Hepatic stellate cell (primary cell): ENCODE measurements around the gene HAUS6.
"Not testable (repeated sequence)": the region's sequence is repeated elsewhere in the genome, so short reads cannot be mapped to it uniquely, and the experiment has no call there.

ENCODE experiments used
- DNase-seq: peaks from one replicate; pipeline ENCODE4 v3.0.0; 2011; ENCODE audit warnings: low spot score

Gene HAUS6

DNA sequence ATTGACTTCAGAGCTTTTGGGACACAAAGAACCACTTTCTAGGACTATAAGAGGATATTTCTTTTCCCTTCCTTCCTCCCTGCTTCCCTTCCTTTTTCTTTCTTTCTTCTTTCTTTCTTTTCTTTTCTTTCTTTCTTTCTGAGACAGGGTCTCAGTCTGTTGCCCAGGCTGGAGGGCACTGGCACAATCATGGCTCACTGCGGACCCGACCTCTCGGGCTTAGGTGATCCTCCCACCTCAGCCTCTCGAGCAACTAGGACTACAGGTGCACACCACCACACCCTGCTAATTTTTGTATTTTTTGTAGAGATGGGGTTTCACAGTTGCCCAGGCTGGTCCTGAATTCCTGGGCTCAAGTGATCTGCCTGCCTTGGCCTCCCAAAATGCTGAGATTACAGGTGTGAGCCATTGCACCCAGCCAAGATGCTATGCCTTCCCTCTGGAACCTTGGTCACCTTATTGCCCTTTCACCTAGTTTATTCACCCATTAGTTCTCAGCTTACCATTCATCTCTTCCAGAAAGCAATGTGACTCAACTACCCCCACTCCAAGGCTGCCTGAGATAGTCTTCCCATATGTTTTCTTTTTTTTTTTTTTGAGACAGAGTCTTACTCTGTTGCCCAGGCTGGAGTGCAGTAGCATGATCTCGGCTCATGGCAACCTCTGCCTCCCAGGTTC, 14.5 kb upstream of the HAUS6 start:
- DNase-seq: no peak

DNA sequence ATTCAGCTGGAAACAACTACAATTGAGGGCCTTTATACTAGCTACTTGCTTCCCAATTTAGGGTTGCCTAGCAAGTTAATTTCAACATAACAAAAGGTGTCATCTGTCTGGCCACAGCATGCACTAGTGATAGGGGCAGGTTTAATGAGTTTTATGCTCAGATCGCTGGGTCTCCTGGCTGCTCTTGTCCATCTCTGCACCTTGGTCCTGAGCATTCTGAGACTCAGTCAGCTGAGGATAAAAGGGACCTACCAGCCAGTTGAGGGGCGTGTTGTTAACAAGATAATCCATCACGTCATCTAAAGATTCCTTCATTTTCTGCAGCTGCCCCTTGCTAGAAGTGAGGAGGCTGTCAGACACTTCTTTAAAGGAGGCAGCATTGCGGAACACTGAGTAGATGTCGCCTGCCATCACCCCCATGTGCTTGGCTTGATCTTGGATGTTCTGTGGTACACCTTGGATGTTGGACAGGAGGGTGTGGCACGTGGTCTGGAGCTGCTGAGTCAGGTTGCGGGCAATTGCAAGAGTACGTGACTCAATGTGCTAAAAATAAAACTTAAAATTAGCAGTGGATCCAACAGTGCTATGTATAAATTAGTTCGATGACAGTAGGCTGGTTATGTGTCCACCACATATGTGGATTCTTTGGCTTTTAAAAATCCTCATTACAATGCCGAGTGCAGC, 13.5 kb upstream of the HAUS6 start:
- no peak for DNase-seq

DNA sequence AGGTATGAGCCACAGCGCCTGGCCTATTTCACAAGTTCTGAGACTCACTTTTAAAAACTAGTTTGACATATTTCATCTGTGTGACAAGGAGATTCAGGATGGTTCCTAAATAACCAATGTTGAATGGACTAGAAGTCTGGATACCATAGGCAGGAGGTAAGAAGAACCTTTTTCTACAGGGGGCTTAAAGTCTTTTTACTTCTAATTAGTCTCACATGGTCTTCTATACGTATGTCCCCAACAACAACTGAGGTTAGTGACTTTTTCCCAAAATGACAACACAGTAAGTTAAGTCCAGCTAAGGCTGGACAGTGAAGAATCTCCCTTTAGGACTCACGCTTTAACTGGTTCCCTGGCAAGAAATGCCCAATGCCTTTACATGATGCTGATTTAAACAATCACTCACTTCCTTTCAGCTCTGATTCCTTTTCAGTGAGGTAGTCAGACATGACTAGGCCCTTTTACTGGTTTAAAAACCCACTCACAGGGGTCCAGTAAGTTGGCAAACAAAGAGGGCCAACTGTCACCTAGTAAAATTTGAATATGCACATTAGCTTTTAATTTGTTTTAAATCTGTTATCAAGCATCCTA, 12.1 kb upstream of the HAUS6 start:
- no peak for DNase-seq

DNA sequence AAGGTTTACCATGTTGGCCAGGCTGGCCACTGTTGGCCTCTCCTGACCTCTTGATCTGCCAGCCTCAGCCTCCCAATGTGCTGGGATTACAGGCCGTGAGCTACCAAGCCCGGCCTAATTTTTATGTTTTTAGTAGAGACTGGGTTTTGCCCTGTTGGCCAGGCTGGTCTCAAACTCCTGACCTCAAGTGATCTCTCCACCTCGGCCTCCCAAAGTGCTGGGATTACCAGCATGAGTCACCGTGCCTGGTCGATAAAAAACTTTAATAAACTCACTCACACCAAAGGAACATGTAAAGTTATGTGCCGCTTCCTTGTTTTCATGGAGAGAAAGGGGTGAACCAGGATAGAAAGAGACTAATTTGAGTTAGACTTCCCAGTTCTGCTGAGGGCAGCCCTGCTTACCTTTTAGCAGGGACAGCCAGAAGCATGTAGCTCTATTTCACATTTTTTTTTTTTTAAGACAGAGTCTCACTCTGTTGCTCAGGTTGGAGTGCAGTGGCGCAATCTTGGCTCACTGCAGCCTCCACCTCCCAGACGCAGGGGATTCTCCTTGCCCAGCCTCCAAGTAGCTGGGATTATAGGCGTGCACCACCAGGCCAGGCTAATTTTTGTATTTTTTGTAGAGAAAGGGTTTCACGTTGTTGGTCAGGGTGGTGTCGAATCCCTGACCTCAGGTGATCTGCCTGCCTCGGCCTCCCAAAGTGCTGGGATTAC, 11.4 kb upstream of the HAUS6 start:
- DNase-seq: no peak

DNA sequence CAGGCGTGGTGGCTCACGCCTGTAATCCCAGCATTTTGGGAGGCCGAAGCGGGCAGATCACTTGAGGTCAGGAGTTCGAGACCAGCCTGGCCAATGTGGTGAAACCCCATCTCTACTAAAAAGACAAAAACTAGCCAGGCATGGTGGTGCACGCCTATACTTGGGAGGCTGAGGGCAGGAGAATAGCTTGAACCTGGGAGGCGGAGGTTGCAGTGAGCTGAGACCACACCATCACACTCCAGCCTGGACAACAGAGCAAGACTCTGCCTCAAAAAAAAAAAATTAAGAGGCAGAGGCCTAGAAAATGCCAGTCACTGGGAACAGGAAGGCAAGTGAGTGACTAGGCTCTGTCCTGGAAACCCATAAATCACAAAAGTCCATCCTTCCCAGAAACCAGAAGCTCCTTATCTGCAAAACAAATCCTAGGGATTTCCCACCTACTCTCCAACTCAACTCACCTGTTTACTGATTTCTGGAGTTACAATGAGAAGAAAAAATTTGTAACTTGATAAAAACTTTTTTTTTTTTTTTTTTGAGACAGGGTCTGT, 10.4 kb upstream of the HAUS6 start:
- DNase-seq: not testable (repeated sequence)

DNA sequence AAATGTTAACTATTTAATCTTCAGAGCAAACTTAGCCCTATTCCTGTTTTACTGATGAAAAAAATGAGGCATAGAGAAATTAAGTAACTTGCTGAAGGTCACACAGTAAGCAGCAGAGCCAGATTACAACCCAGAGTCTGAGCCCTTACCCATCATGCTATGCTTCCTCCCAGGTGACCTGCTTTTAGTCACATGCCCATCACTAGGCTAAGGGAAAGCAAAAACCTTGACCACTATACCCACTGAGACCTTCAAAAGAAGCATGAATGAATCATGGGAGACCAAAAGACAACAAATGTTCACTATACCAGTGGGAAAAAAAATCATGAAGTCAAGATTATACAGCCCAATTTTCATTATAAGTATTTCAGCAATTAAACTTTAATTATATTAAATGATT, 5.3 kb upstream of the HAUS6 start:
- no peak for DNase-seq

DNA sequence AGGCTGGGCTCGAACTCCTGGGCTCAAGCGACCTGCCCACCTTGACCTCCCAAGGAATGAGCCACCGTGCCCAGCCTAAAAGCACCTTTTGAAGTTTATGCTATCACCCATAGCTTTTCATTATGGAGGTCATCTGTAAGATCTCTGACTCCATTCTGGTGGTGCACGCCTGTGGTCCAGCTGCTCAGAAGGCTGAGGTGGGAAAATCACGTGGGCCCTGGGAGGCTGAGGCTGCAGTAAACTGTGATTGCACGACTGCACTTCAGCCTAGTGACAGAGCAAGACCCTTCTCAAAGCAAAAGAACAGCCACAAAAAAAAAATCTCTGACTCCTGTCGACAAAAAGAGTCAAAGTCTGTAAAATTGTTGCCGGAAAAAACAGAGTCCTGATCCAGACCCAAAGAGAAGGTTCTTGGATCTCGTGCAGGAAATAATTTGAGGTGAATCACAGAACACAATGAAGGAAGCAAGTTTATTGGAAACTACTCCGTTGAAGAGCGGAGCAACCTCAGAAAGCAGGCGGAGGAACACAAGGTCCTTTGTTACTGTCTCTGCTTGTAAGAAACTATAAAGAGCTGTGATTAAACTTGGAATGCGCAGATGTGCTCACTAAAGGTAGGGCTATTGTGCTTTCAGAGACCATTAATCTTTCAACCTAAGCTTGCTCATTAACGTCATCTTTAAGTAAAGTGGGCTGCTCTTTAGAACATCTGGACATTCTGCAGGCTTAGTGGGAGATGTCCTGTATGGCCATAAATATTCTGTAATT, 2.0 kb upstream of the HAUS6 start:
- no peak for DNase-seq

DNA sequence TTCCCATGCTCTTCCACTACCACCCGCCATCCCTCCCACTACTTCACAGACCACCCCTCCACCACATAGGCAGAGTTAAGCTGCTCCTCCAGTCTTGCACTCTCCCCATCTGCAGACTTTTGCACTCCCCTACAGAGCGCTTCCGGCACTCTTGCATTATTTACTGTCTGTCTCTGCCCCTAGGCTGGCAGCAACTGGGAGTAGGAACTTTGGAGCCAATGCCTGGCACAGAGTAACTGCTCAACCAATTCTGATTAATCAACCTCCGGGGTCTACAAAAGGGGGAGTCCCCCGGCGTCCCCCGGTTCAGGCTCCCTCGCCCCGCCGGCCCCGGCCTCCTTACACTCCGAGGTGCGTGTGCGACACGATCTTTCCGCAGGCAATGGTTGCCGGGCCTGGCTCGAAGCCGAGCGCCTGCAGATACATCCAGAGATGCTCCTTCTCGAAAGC, 498 bp downstream of the HAUS6 start:
- peak; percentile 31 for DNase-seq

DNA sequence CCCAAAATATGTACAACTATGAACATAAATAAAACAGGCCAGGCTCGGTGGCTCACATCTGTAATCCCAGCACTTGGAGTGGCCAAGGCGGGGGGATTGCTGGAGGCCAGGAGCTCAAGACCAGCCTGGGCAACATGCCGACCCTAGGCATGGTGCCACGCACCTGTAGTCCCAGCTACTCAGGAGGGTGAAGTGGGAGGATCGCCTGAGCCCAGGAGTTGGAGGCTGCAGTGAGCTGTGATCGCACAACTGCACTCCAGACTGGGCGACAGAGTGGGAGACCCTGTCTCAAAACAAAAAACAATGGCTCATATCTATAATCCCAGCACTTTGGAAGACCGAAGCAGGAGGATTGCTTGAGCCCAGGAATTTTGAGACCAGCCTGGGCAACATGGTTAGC, 1.5 kb downstream of the HAUS6 start:
- DNase-seq: no peak

DNA sequence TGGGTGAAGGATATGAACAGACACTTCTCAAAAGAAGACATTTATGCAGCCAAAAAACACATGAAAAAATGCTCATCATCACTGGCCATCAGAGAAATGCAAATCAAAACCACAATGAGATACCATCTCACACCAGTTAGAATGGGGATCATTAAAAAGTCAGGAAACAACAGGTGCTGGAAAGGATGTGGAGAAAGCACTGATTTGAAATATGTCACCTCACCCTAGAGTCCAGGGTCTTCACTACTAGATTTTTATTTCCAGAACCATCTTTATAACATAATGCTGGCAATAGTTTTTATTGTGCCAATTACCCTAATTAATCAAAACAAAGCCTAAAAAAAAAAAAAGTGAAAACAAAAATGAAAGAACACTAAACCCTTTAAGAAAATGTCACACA, 5.3 kb downstream of the HAUS6 start:
- not testable (repeated sequence) for DNase-seq

DNA sequence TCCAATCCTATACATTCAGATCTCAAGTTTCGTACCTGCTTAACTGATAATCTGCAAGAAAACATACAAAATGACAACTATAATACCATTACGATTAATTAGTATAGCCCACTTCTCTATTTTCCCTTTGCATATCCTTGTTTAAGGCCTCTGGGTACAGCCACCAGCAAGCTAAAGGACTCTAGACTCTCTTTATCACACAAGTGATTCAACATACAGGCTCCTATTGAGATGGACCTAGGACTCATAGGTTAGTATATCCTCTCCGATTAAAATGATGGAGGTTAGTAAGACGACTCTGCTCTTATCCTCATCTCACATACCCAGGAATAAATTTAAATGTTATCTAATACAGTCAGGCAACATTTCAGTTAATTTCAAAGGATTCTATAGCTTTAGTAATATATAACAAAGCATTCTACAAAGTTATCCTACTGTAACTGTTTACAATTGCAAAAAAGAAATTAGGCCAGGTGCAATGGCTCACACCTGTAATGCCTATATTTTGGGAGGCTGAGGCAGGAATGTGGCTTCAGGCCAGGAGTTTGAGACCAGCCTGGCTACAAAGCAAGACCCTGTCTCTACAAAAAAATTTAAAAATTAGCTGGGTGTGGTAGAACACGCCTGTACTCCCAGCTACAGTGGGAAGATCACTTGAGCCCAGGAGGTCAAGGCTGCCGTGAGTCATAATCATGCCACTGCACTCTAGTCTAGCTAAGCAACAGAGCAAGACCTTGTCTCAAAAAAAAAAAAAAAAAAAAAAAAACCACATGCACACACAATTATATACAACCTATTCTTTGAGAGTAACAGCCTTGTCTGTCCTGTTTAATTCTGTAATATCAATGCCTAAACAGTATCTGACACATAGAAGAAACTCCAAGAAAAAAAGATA, 15.4 kb downstream of the HAUS6 start:
- no peak for DNase-seq

DNA sequence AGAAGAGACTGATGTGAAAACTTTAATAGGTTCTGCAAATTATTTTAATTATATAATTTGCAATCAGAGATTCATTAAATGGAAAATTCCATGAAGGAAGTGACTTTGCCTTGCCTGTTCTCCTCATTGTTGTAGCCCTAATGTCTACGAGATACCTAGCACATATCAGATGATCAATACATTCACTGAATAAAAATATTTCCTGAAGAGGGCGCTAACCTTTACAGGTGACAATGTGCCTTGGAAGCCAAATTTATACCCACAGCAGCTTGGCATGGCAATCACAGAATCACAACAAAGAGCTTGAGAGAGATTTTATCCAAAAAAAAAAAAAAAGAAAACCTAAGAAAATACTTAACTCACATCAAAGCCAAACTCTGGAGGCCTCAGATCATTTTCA, 17.4 kb downstream of the HAUS6 start:
- no peak for DNase-seq

DNA sequence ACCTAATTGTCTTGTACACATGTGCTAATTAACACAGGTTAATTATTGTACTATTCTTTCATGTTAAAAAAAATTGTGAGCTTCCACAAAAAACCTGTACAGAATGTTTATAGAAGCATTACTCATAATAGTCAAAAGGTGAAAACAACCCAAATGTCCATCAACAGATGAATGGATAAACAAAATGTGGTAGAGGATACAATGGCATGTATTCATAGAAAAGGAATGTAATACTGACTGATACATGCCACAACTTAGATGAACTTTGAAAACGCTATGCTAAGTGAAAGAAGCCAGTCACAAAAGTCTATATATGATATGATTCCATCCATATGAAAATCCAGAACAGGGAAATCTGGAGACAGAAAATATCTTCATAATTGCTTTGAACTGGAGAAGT, 27.9 kb downstream of the HAUS6 start:
- no peak for DNase-seq

DNA sequence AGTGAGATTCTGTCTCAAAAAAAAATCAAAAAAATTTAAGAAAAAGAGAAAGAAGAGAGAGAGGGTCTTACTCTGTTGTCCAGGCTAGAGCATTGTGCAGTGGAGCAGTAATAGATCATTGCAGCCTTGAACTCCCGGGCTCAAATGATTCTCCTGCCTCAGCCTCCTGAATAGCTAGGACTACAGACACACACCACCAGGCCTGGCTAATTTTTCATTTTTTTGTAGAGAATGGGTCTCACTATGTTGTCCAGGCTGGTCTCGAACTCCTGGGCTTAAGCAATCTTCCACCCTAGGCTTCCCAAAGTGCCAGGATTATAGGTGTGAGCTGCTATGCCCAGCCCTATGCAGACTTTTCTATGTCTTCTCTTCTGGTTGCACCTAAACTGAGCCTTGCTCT, 28.5 kb downstream of the HAUS6 start:
- no peak for DNase-seq

DNA sequence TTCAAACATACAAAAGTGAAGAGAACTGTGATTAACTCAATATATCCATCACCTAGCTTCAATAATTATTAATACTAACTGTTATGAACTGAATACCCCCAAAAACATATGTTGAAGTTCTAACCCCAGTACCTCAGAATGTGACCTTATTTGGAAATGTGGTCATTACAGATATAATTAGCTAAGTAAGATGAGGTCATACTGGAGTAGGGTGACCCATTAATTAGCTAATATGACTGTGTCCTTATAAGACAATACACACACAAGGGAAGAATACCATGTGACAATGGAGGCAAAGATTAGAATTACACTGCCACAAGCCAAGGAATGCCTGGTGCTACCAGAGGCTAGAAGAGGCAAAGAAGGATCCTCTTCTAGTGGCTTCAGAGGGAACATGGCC, 45.7 kb downstream of the HAUS6 start:
- no peak for DNase-seq

DNA sequence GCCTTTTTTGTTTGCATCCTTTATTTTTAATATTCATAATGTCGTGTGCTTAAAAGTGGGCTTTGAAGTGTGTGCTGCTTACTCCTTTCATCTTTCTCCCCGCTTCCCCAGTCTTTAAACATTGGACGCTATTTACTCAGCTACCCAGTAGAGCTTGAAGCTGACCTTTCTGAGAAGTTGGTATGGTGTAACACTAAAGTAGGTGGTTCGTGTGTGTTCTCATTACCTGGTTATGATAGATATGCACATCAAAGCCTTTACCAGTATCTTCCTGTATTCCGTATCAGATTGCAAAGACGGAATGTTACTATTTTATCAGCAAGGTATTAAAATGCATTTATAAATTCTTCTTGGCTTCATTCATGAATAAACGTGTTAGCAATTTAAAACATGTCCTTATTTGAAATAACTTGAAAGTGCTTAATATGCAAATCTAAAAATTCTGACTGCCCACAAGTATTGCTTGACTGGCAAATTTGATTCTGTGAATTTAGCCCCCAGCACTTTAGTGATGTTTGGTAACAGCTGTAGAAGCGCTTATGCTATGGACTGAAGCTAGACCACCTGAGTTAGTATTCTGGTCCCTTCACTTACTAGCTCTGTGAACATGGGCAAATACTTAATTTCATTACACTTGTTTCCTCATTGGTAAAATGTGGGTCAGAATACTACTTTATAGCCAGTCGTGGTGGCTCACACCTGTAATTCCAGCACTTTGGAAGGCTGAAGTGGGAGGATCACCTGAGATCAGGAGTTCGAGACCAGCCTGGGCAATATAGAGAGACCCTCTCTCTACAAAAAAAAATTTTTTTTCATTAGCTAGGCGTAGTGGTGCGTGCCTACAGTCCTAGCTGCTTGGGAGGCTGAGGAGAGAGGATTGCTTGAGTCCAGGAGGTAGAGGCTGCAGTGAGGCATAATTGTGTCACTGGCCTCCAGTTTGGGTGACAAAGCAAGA, 51.8 kb downstream of the HAUS6 start:
- DNase-seq: no peak

DNA sequence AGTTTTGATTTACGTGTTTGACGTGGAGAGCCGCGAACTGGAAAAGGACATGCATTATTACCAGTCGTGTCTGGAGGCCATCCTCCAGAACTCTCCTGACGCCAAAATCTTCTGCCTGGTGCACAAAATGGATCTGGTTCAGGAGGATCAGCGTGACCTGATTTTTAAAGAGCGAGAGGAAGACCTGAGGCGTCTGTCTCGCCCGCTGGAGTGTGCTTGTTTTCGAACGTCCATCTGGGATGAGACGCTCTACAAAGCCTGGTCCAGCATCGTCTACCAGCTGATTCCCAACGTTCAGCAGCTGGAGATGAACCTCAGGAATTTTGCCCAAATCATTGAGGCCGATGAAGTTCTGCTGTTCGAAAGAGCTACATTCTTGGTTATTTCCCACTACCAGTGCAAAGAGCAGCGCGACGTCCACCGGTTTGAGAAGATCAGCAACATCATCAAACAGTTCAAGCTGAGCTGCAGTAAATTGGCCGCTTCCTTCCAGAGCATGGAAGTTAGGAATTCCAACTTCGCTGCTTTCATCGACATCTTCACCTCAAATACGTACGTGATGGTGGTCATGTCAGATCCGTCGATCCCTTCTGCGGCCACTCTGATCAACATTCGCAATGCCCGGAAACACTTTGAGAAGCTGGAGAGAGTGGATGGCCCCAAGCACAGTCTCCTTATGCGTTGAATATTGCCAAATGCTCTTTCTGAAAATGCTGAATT, 52.6 kb downstream of the HAUS6 start:
- DNase-seq: peak; percentile 39

DNA sequence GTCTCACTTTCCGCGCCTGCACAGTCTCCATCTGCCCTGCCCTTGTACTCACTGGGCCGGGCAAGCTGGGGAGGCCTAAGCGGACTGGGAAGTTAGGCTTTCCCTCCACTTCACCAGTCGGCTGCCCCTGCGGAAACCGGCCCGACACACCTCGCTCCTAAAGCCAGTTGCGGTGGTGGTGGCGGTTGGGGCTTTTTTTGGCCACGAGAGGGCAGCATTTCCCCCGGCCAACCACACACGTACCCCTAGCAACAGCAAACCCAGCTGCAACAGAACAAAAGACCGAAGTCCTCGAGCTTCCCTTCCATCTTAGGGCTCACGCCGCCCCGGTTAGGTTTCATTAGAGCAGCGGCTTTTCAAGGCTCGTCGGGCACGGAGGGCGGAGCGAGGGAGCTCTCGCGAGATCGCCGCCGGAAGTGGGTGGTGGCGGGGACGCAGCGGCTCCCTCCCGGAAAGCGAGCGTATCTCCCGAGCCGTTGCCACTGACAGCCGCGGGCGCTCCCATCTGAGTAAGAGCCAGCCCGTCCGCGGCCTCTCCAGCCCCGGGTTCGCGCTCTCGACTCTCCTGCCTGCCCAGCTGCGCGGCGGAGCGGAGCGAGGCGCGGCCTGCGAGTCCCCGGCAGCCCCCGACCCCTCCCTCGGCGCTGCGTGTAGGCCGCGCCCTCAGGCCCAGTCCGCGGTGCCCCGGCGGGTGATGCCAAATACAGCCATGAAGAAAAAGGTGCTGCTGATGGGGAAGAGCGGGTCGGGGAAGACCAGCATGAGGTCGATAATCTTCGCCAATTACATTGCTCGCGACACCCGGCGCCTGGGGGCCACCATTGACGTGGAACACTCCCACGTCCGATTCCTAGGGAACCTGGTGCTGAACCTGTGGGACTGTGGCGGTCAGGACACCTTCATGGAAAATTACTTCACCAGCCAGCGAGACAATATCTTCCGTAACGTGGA, 53.5 kb downstream of the HAUS6 start, which contains the start of gene RRAGA:
Gene RRAGA, plus strand, starts transcription at position 462 of the 951 bp plus-strand sequence. Its CDS starts 233 bp downstream, at position 695.
- peak; percentile 89 for DNase-seq
